Cardiac atrium fibroblast (primary cell): ENCODE measurements around the gene SRSF8. TPM values are rescaled to one million over a fixed set of nuclear protein-coding genes. Genes with fewer than 3 reads are reported as not detected.

Experiments
- total RNA-seq: library from RNA; depleted of rRNA; stranded (reverse); fragments of >200 nt; gene quantifications from 2 replicates; pipeline ENCODE4 v1.2.3, GENCODE V29; 2015

Gene SRSF8
- 12.1 and 17.2 TPM in 2 replicates for total RNA-seq

GRCh38 chr11:95066716-95067038, at the start of gene SRSF8:
Gene SRSF8 (plus strand): TSS chr11:95066919. CDS start chr11:95067227, 308 bp downstream.

GRCh38 chr11:95024958-95025357, 41.8 kb upstream of the SRSF8 start, which contains the start of gene KDM4E:
Gene KDM4E (plus strand): TSS chr11:95025258. CDS start chr11:95025558, 300 bp downstream.

GRCh38 chr11:95049122-95049521, 17.6 kb upstream of the SRSF8 start, which contains the start of gene KDM4F:
Gene KDM4F (plus strand): TSS chr11:95049422.

GRCh38 chr11:95089620-95090542, 23.2 kb downstream of the SRSF8 start, which contains the start of gene ENDOD1:
Gene ENDOD1 (plus strand): TSS chr11:95089846. CDS start chr11:95089928, 82 bp downstream.

Other genes with a start within 250 kb of the SRSF8 start
- gene CWC15, start 93.4 kb upstream of the SRSF8 start, total RNA-seq, result 28.5 and 31.8 TPM in 2 replicates
- gene KDM4D, start 93.2 kb upstream of the SRSF8 start, total RNA-seq, result 0.72 and 1.9 TPM in 2 replicates
- gene KDM4E, start 41.7 kb upstream of the SRSF8 start, total RNA-seq, result not detected in 2 replicates
- gene KDM4F, start 17.5 kb upstream of the SRSF8 start, total RNA-seq, result not detected in 2 replicates
- 25.9 and 48.9 TPM in 2 replicates for gene ENDOD1, start 22.9 kb downstream of the SRSF8 start, total RNA-seq
- gene SESN3, start 164.3 kb downstream of the SRSF8 start, total RNA-seq, result 10.5 and 14.7 TPM in 2 replicates